Measurements from ENCODE around the gene CYTH2. TPM values are rescaled to one million over a fixed set of nuclear protein-coding genes. Genes with fewer than 3 reads are reported as not detected.

CYTH2 gene
- total and polyA plus RNA-seq, 2 experiments from 2014 or later: 41.1 to 60.4 TPM

GRCh38 chr19:48458016-48458415 lies 11.2 kb upstream of the CYTH2 start:
- Mint-ChIP-seq H3K9me3 (peaks cover 2% of the 10 kb centered on the region; the same call in 1 of the 3 replicates), H3K36me3 (ENCODE audit: low read depth) (peaks cover 47% of the 10 kb centered on the region), H3K4me3 (no peak overlapping the region)

More at GRCh38 chr19:48458016-48458415, 11.2 kb upstream of the CYTH2 start:
- Histone ChIP-seq H3K4me2 (no peak overlapping the region), H3K4me3 (no peak overlapping the region), H2AFZ (no peak overlapping the region), H3K27ac (ENCODE audit: low read depth) (no peak overlapping the region), H3K36me3 (ENCODE audit: insufficient read depth) (peaks cover 3% of the 10 kb centered on the region; the same call in 1 of the 2 replicates), H3K79me2 (replicated peaks; ENCODE audit: insufficient read depth) (no peaks in the 10 kb centered on the region), H3K27me3 (ENCODE audit: insufficient read depth) (no peaks in the 10 kb centered on the region), H3K9me2 (ENCODE audit: insufficient read depth) (no peaks in the 10 kb centered on the region), H4K20me1 (replicated peaks; ENCODE audit: insufficient read depth) (peaks cover 6% of the 10 kb centered on the region), H3F3A (replicated peaks; ENCODE audit: low read depth) (peaks cover 2% of the 10 kb centered on the region), H3K4me1 (ENCODE audit: insufficient read depth) (peaks cover 3% of the 10 kb centered on the region; the same call in 1 of the 2 replicates)
- H3K27ac Mint-ChIP-seq: no peak overlapping the region
- H3K4me1 Mint-ChIP-seq: peaks cover 2% of the 10 kb centered on the region; the same call in 2 of the 3 replicates
- DNase-seq (ENCODE audit: low spot score) (no peak), ATAC-seq (no peak)
- H3K27me3 Mint-ChIP-seq (ENCODE audit: insufficient read depth, low read depth, poor library complexity): no peaks in the 10 kb centered on the region
- TF ChIP-seq REST (IDR thresholded peaks at IDR 0.05; ENCODE audit: unreplicated experiment): no peak
- no peak for TF ChIP-seq CTCF (conservative IDR thresholded peaks at IDR 0.05; ENCODE audit: low read depth in 2 of 2)
- TF ChIP-seq POLR2AphosphoS5 (IDR thresholded peaks at IDR 0.05; ENCODE audit: low read depth): no peak
- TF ChIP-seq ZNF462 (CRISPR knock-in tag; IDR thresholded peaks at IDR 0.05): no peak
- no peak for TF ChIP-seq NANOG (IDR thresholded peaks at IDR 0.05; ENCODE audit: borderline replicate concordance)
- no peak for TF ChIP-seq ZNF114 (CRISPR knock-in tag; IDR thresholded peaks at IDR 0.05)
- TF ChIP-seq EZH2 (IDR thresholded peaks at IDR 0.05; ENCODE audit: low read depth, unreplicated experiment): no peak
- no peak for TF ChIP-seq ZNF331 (CRISPR knock-in tag; IDR thresholded peaks at IDR 0.05; ENCODE audit: low read depth)
- TF ChIP-seq EZH2phosphoT487 (IDR thresholded peaks at IDR 0.05; ENCODE audit: unreplicated experiment): no peak

Measured in GM23338 (cell line).